ENCODE measurements around the gene DISP3. TPM values are rescaled to one million over a fixed set of nuclear protein-coding genes. Genes with fewer than 3 reads are reported as not detected.

The DISP3 gene
- total RNA-seq, 4 donors from 2014 or later, result not detected

GRCh38 chr1:11514366-11514765, 35.4 kb downstream of the DISP3 start:
- Histone ChIP-seq H3K4me3 (replicated peaks in 1 of 3) (no peak overlapping the region), H3K27ac (no peak overlapping the region), H3K27me3 (no peaks in the 10 kb centered on the region), H3K4me1 (no peaks in the 10 kb centered on the region), H3K9me3 (no peaks in the 10 kb centered on the region), H3K36me3 (no peaks in the 10 kb centered on the region)
- TF ChIP-seq POLR2A (IDR thresholded peaks at IDR 0.05) (no peak), CTCF (IDR thresholded peaks at IDR 0.05) (no peak)
- intact Hi-C loops (cut with DNase I), result no loop called here
- 87 to 89% methylated on average over 3 to 4 of the region's 4 CpGs for WGBS, 2 donors
- no peak for DNase-seq

- H3K27me3 ChIP-seq, result no peaks in the 10 kb centered on the region
- H3K27ac ChIP-seq, result no peak overlapping the region
- WGBS, 2 donors, result 91 to 93% methylated on average over 20 to 21 of the region's 21 CpGs
- H3K9me3 ChIP-seq, result no peaks in the 10 kb centered on the region
- intact Hi-C loops (cut with DNase I), result no loop called here
- no peak for TF ChIP-seq POLR2A (IDR thresholded peaks at IDR 0.05)
- TF ChIP-seq CTCF (IDR thresholded peaks at IDR 0.05), result no peak
- H3K4me1 ChIP-seq, result no peaks in the 10 kb centered on the region
- H3K36me3 ChIP-seq, result no peaks in the 10 kb centered on the region
- H3K4me3 ChIP-seq (replicated peaks in 1 of 3), result no peak overlapping the region
- DNase-seq, result no peak
Measured at GRCh38 chr1:11515368-11516300, 36.7 kb downstream of the DISP3 start.

- Histone ChIP-seq H3K9me3 (no peaks in the 10 kb centered on the region), H3K36me3 (no peaks in the 10 kb centered on the region), H3K4me1 (no peaks in the 10 kb centered on the region), H3K27ac (no peak overlapping the region), H3K4me3 (replicated peaks in 1 of 3) (no peak overlapping the region), H3K27me3 (no peaks in the 10 kb centered on the region)
- WGBS, 2 donors, result 85 to 92% methylated on average over 5 to 9 of the region's 9 CpGs
- DNase-seq, result no peak
- intact Hi-C loops (cut with DNase I), result no loop called here
- TF ChIP-seq POLR2A (IDR thresholded peaks at IDR 0.05) (no peak), CTCF (IDR thresholded peaks at IDR 0.05) (no peak)
Measured at GRCh38 chr1:11516961-11517635, 38.1 kb downstream of the DISP3 start.

- no peak for DNase-seq
- H3K36me3 ChIP-seq, result no peaks in the 10 kb centered on the region
- no peaks in the 10 kb centered on the region for H3K9me3 ChIP-seq
- no peak overlapping the region for H3K27ac ChIP-seq
- H3K27me3 ChIP-seq, result no peaks in the 10 kb centered on the region
- 73 to 86% methylated on average over 16 of the region's 16 CpGs for WGBS, 2 donors
- intact Hi-C loops (cut with DNase I), result no loop called here
- TF ChIP-seq POLR2A (IDR thresholded peaks at IDR 0.05), result no peak
- TF ChIP-seq CTCF (IDR thresholded peaks at IDR 0.05), result no peak
- no peaks in the 10 kb centered on the region for H3K4me1 ChIP-seq
- no peak overlapping the region for H3K4me3 ChIP-seq (replicated peaks in 1 of 3)
Measured at GRCh38 chr1:11518016-11518701, 39.2 kb downstream of the DISP3 start.

Data from thyroid gland (tissue), 4 donors.